Spleen (tissue), 11 donors: ENCODE data around the gene SMARCAL1. TPM values are rescaled to one million over a fixed set of nuclear protein-coding genes. Genes with fewer than 3 reads are reported as not detected.

Experiments used
- DNase-seq: peaks from one replicate; pipeline ENCODE4 v3.0.0-alpha.2; 2020
- H3K27ac ChIP-seq, 8 donors: fragments of 200-600 bp; sonication (generic) in 7 of 8; 1 replicate in 4 of 8; 2 replicates in 4 of 8; pipeline versions ENCODE4 v1.5.0 to v1.8.0; 2016 to 2021; ENCODE audit warnings: inconsistent platforms in 4 of 8, mild to moderate bottlenecking in 4 of 8, moderate library complexity in 1 of 8
- H3K27me3 ChIP-seq, 7 donors: fragments of 200-600 bp; sonication (generic) in 6 of 7; replicated peaks in 1 of 7; 1 replicate in 4 of 7; 2 replicates in 3 of 7; pipeline versions ENCODE4 v1.5.0 to v1.8.0; 2016 to 2021; ENCODE audit warnings: inconsistent platforms in 3 of 7, mild to moderate bottlenecking in 1 of 7
- H3K36me3 ChIP-seq, 6 donors: fragments of 200-600 bp; sonication (generic) in 5 of 6; 1 replicate in 4 of 6; 2 replicates in 2 of 6; pipeline versions ENCODE4 v1.5.0 to v1.8.0; 2016 to 2021; ENCODE audit warnings: inconsistent platforms in 2 of 6
- H3K4me1 ChIP-seq, 6 donors: fragments of 200-600 bp; sonication (generic) in 5 of 6; 1 replicate in 3 of 6; 2 replicates in 3 of 6; pipeline versions ENCODE4 v1.5.0 to v1.8.0; 2016 to 2021; ENCODE audit warnings: inconsistent platforms in 3 of 6
- H3K4me3 ChIP-seq, 8 donors: fragments of 200-600 bp; sonication (generic) in 7 of 8; 1 replicate in 4 of 8; 2 replicates in 4 of 8; pipeline versions ENCODE4 v1.5.0 to v1.8.0; 2016 to 2021; ENCODE audit warnings: inconsistent platforms in 4 of 8, mild to moderate bottlenecking in 4 of 8, moderate library complexity in 2 of 8
- H3K9me3 ChIP-seq, 8 donors: fragments of 200-600 bp; sonication (generic) in 7 of 8; 1 replicate in 4 of 8; 2 replicates in 4 of 8; pipeline versions ENCODE4 v1.5.0 to v1.8.0; 2016 to 2021; ENCODE audit warnings: inconsistent platforms in 4 of 8
- CTCF ChIP-seq, 11 experiments: fragments of 200-600 bp in 7 of 11; fragments of 450-650 bp in 4 of 11; sonication (generic) in 4 of 11; IDR thresholded peaks in 8 of 11; conservative IDR thresholded peaks in 3 of 11; 1 replicate in 7 of 11; 2 replicates in 4 of 11; pipeline versions ENCODE4 v1.4.0 to v1.8.0; 2016 to 2021; ENCODE audit warnings: antibody characterized with exemption in 11 of 11, inconsistent platforms in 4 of 11, mild to moderate bottlenecking in 1 of 11
- POLR2A ChIP-seq, 3 donors: fragments of 450-650 bp; IDR thresholded peaks; one replicate each; pipeline ENCODE4 v1.5.1; 2017; ENCODE audit warnings: antibody characterized with exemption in 3 of 3, mild to moderate bottlenecking in 1 of 3
- POLR2AphosphoS5 ChIP-seq, 3 donors: sonication (generic); formaldehyde crosslinking; IDR thresholded peaks; one replicate each; pipeline ENCODE4 v1.5.1; 2017; ENCODE audit warnings: antibody characterized with exemption in 3 of 3
- WGBS, 5 donors: extraction: QIAGEN DNeasy Blood & Tissue Kit in 3 of 5; methylation state at CpG; one replicate each; pipeline versions ENCODE4 v1.1.5 to v1.1.7; 2013 to 2018; 5-methylcytosine and 5-hydroxymethylcytosine counted together
- intact Hi-C: fragments of 100-400 bp; cut with DNase I; formaldehyde crosslinking; loops from one replicate; pipeline ENCODE4 v1.15.0; 2023; ENCODE audit warnings: low total_unique reads
- polyA plus RNA-seq, 3 donors: library from polyadenylated mRNA; stranded (reverse); fragments of 200-250 nt; gene quantifications; one replicate each; pipeline ENCODE4 v1.2.1, GENCODE V29; 2013
- total RNA-seq, 7 donors: library from RNA; depleted of rRNA in 3 of 7; stranded (reverse); fragments of >200 nt in 3 of 7; fragmentation: NEBNext Ultra II Directional in 4 of 7; extraction: Animal tissue kit (Norgen Biotek cat#: 25700) in 4 of 7; gene quantifications; one replicate each; pipeline versions ENCODE4 v1.1.0 to v1.2.1, GENCODE V29; 2016 to 2021
- donor health status: healthy with polysubstance abuse.
- donor health status: DM: no; HTN: no; CAD: no; lungs with moderate emphysema.
- donor health status: DM: no; HTN: no; CAD: no.
- donor health status: Bipolar disorder and iron deficiency.
- donor health status: healthy.
- donor health status: DM: no; HTN: no; CAD: no.
- donor health status: DM: yes; HTN: yes; CAD: no.

Gene SMARCAL1
- total and polyA plus RNA-seq, 10 donors: 7.3 to 34.9 (median 24.6) TPM

- Histone ChIP-seq H3K27me3 (no peaks in the 10 kb centered on the region), H3K9me3 (peaks cover 0 to 11% (median 6%) of the 10 kb centered on the region in 8 donors), H3K4me3 (no peak overlapping the region), H3K4me1 (no peaks in the 10 kb centered on the region), H3K27ac (no peak overlapping the region), H3K36me3 (peaks cover 5 to 100% (median 80%) of the 10 kb centered on the region in 6 donors)
- TF ChIP-seq CTCF (IDR thresholded peaks at IDR 0.05 in 8 of 11, conservative IDR thresholded peaks at IDR 0.05 in 3 of 11) (no peak), POLR2AphosphoS5 (IDR thresholded peaks at IDR 0.05) (no peak), POLR2A (IDR thresholded peaks at IDR 0.05) (no peak)
- DNase-seq: no peak
- intact Hi-C loops: no loop called here
- WGBS, 5 donors: 93 to 100% (median 97%) methylated on average over 3 of the region's 3 CpGs
Measured at GRCh38 chr2:216447293-216447692, 35.0 kb downstream of the SMARCAL1 start.

- no peak for DNase-seq
- intact Hi-C loops: no loop called here
- peaks cover 6 to 100% (median 85%) of the 10 kb centered on the region in 6 donors for H3K36me3 ChIP-seq
- H3K27ac ChIP-seq: no peak overlapping the region
- no peak overlapping the region for H3K4me3 ChIP-seq
- TF ChIP-seq POLR2AphosphoS5 (IDR thresholded peaks at IDR 0.05): no peak
- TF ChIP-seq POLR2A (IDR thresholded peaks at IDR 0.05): no peak
- TF ChIP-seq CTCF (IDR thresholded peaks at IDR 0.05 in 8 of 11, conservative IDR thresholded peaks at IDR 0.05 in 3 of 11): no peak
- peaks cover 0 to 11% (median 6%) of the 10 kb centered on the region in 8 donors for H3K9me3 ChIP-seq
- H3K27me3 ChIP-seq: no peaks in the 10 kb centered on the region
- H3K4me1 ChIP-seq: no peaks in the 10 kb centered on the region
Measured at GRCh38 chr2:216448829-216449228, 36.5 kb downstream of the SMARCAL1 start.

GRCh38 chr2:216450346-216450745, 38.1 kb downstream of the SMARCAL1 start:
- peaks cover 10 to 100% (median 92%) of the 10 kb centered on the region in 6 donors for H3K36me3 ChIP-seq
- intact Hi-C loops: no loop called here
- H3K27ac ChIP-seq: no peak overlapping the region
- peaks cover 0 to 11% (median 6%) of the 10 kb centered on the region in 8 donors for H3K9me3 ChIP-seq
- TF ChIP-seq POLR2AphosphoS5 (IDR thresholded peaks at IDR 0.05) (no peak), POLR2A (IDR thresholded peaks at IDR 0.05) (no peak), CTCF (IDR thresholded peaks at IDR 0.05 in 8 of 11, conservative IDR thresholded peaks at IDR 0.05 in 3 of 11) (no peak)
- no peaks in the 10 kb centered on the region for H3K4me1 ChIP-seq
- no peak for DNase-seq
- no peaks in the 10 kb centered on the region for H3K27me3 ChIP-seq
- no peak overlapping the region for H3K4me3 ChIP-seq

- intact Hi-C loops: no loop called here
- no peak for DNase-seq
- 91 to 100% (median 97%) methylated on average over 4 to 7 of the region's 7 CpGs for WGBS, 5 donors
- Histone ChIP-seq H3K9me3 (peaks cover 0 to 11% (median 6%) of the 10 kb centered on the region in 8 donors), H3K4me1 (no peaks in the 10 kb centered on the region), H3K36me3 (peaks cover 10 to 100% (median 91%) of the 10 kb centered on the region in 6 donors), H3K27me3 (no peaks in the 10 kb centered on the region), H3K4me3 (no peak overlapping the region), H3K27ac (no peak overlapping the region)
- TF ChIP-seq CTCF (IDR thresholded peaks at IDR 0.05 in 8 of 11, conservative IDR thresholded peaks at IDR 0.05 in 3 of 11): no peak
- TF ChIP-seq POLR2AphosphoS5 (IDR thresholded peaks at IDR 0.05): no peak
- no peak for TF ChIP-seq POLR2A (IDR thresholded peaks at IDR 0.05)
Measured at GRCh38 chr2:216450784-216451183, 38.5 kb downstream of the SMARCAL1 start.
